Body of pancreas (tissue), 4 donors: ENCODE results near the gene CACNG5. TPM values are rescaled to one million over a fixed set of nuclear protein-coding genes. Genes with fewer than 3 reads are reported as not detected.

ENCODE experiments used
- ATAC-seq: fragments of 150-250 bp; one replicate; pipeline ENCODE4 v1.9.1; 2016
- DNase-seq, 4 donors: peaks; one replicate each; pipeline ENCODE4 v3.0.0-alpha.2; 2019
- H3K27ac ChIP-seq, 4 donors: fragments of 200-600 bp; sonication (generic); 1 replicate in 3 of 4; 2 replicates in 1 of 4; pipeline versions ENCODE4 v1.5.1 to v1.6.1; 2016 to 2019; ENCODE audit warnings: mild to moderate bottlenecking in 1 of 4, mixed read lengths in 1 of 4, moderate library complexity in 1 of 4
- H3K27me3 ChIP-seq, 2 donors: fragments of 200-600 bp; sonication (generic); one replicate each; pipeline ENCODE4 v1.6.0; 2016; ENCODE audit warnings: mild to moderate bottlenecking in 1 of 2
- H3K36me3 ChIP-seq, 2 donors: fragments of 200-600 bp; sonication (generic); replicated peaks in 1 of 2; 2 replicates each; pipeline ENCODE4 v1.5.1; 2016; ENCODE audit warnings: low read depth in 2 of 2; ENCODE audit not compliant: insufficient read depth in 1 of 2
- H3K4me1 ChIP-seq: fragments of 200-600 bp; sonication (generic); one replicate; pipeline ENCODE4 v1.6.0; 2016
- H3K4me3 ChIP-seq, 2 donors: fragments of 200-600 bp; sonication (generic); 1 replicate in 1 of 2; 2 replicates in 1 of 2; pipeline ENCODE4 v1.5.1; 2016 to 2019
- H3K9me3 ChIP-seq, 3 donors: fragments of 200-600 bp; sonication (generic); 1 replicate in 2 of 3; 2 replicates in 1 of 3; pipeline ENCODE4 v1.5.1; 2016
- POLR2A ChIP-seq, 3 donors: fragments of 450-650 bp; IDR thresholded peaks; one replicate each; pipeline ENCODE4 v1.6.1; 2016; ENCODE audit warnings: antibody characterized with exemption in 3 of 3, mild to moderate bottlenecking in 2 of 3
- WGBS, 2 donors: methylation state at CpG; one replicate each; pipeline ENCODE4 v1.1.5; 2017; 5-methylcytosine and 5-hydroxymethylcytosine counted together
- intact Hi-C: fragments of 100-400 bp; cut with DNase I; formaldehyde crosslinking; loops from one replicate; pipeline ENCODE4 v1.15.1; 2023
- total RNA-seq, 2 donors: library from RNA; depleted of rRNA; stranded (reverse); fragments of >200 nt; gene quantifications; one replicate each; pipeline ENCODE4 v1.1.0, GENCODE V29; 2016
- TF ChIP-seq, protein P1 (sequence below), 7 experiments: fragments of 450-650 bp in 4 of 7; fragments of 200-600 bp in 3 of 7; sonication (generic) in 3 of 7; IDR thresholded peaks; one replicate each; pipeline ENCODE4 v1.5.1; 2016 to 2019; ENCODE audit warnings: antibody characterized with exemption in 7 of 7

Gene CACNG5
- total RNA-seq, 2 donors from 2014 or later: 0.52 TPM; not detected in 1

- Histone ChIP-seq H3K27ac (no peak overlapping the region), H3K4me1 (no peaks in the 10 kb centered on the region), H3K27me3 (no peaks in the 10 kb centered on the region), H3K4me3 (no peak overlapping the region), H3K36me3 (no peaks in the 10 kb centered on the region), H3K9me3 (no peaks in the 10 kb centered on the region)
- TF ChIP-seq POLR2A (IDR thresholded peaks at IDR 0.05): no peak
- TF ChIP-seq, protein P1, sequence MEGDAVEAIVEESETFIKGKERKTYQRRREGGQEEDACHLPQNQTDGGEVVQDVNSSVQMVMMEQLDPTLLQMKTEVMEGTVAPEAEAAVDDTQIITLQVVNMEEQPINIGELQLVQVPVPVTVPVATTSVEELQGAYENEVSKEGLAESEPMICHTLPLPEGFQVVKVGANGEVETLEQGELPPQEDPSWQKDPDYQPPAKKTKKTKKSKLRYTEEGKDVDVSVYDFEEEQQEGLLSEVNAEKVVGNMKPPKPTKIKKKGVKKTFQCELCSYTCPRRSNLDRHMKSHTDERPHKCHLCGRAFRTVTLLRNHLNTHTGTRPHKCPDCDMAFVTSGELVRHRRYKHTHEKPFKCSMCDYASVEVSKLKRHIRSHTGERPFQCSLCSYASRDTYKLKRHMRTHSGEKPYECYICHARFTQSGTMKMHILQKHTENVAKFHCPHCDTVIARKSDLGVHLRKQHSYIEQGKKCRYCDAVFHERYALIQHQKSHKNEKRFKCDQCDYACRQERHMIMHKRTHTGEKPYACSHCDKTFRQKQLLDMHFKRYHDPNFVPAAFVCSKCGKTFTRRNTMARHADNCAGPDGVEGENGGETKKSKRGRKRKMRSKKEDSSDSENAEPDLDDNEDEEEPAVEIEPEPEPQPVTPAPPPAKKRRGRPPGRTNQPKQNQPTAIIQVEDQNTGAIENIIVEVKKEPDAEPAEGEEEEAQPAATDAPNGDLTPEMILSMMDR (IDR thresholded peaks at IDR 0.05): no peak
- WGBS, 2 donors: 59 to 63% methylated on average over 3 to 5 of the region's 5 CpGs
- DNase-seq: no peak
- intact Hi-C loops: no loop called here
- ATAC-seq: no peak
Observed at GRCh38 chr17:66814570-66814969, 20.3 kb upstream of the CACNG5 start.

GRCh38 chr17:66817750-66818149 lies 17.2 kb upstream of the CACNG5 start:
- H3K4me1 ChIP-seq: no peaks in the 10 kb centered on the region
- DNase-seq (no peak), ATAC-seq (no peak)
- TF ChIP-seq, protein P1 (IDR thresholded peaks at IDR 0.05): no peak
- no peak for TF ChIP-seq POLR2A (IDR thresholded peaks at IDR 0.05)
- intact Hi-C loops: no loop called here
- H3K4me3 ChIP-seq: no peak overlapping the region
- no peaks in the 10 kb centered on the region for H3K36me3 ChIP-seq
- no peak overlapping the region for H3K27ac ChIP-seq
- no peaks in the 10 kb centered on the region for H3K27me3 ChIP-seq
- H3K9me3 ChIP-seq: no peaks in the 10 kb centered on the region
- WGBS, 2 donors: 88 to 96% methylated on average over 1 of the region's 1 CpG

DNA sequence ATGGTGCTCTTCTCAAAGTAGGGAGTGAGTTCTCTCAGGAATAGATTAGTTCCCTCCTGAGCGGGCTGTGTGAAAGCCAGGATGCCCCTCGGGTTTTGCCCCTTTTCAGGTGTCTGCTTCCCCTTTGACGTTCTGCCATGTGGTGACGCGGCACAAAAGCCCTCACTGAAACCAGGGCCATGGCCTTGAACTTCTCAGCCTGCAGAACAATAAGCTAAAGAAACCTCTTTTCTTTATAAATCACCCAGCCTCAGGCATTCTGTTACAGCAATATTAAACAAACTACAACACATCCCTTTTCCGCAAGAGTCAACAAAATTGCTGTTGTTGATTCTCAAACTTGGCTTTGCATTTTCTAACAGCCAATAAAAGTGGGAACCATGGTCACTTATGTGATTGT lies 15.5 kb upstream of the CACNG5 start:
- H3K4me3 ChIP-seq: no peak overlapping the region
- no peaks in the 10 kb centered on the region for H3K4me1 ChIP-seq
- no peak for ATAC-seq
- no peaks in the 10 kb centered on the region for H3K9me3 ChIP-seq
- DNase-seq: no peak
- no peaks in the 10 kb centered on the region for H3K27me3 ChIP-seq
- H3K27ac ChIP-seq: no peak overlapping the region
- 77% methylated on average over 6 of the region's 6 CpGs for WGBS, 2 donors
- H3K36me3 ChIP-seq: no peaks in the 10 kb centered on the region
- intact Hi-C loops: no loop called here
- TF ChIP-seq, protein P1 (IDR thresholded peaks at IDR 0.05): no peak
- no peak for TF ChIP-seq POLR2A (IDR thresholded peaks at IDR 0.05)

DNA sequence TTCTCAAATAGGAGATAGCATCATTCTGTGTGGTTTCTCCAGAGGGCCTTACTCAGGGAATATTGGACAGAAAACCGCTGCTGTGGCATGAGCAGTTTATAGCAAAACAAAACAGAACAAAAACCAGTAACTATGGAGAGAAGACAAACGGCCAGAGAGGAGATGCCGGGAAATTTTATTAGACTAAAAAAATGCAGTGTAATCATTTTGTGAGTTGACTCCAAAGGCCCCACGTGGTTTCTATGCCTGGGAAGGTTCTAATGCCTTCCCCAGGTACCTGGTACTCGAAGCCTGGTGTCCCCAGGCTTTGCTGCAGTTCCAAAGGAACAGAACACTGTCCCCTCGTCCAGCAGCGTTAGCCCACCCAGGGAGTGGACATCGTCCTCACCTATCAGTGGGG lies 12.9 kb upstream of the CACNG5 start:
- H3K36me3 ChIP-seq: no peaks in the 10 kb centered on the region
- no peak overlapping the region for H3K4me3 ChIP-seq
- no peaks in the 10 kb centered on the region for H3K27me3 ChIP-seq
- TF ChIP-seq, protein P1 (IDR thresholded peaks at IDR 0.05): no peak
- no peak for TF ChIP-seq POLR2A (IDR thresholded peaks at IDR 0.05)
- DNase-seq: no peak
- H3K9me3 ChIP-seq: no peaks in the 10 kb centered on the region
- no peak overlapping the region for H3K27ac ChIP-seq
- no peak for ATAC-seq
- no peaks in the 10 kb centered on the region for H3K4me1 ChIP-seq
- intact Hi-C loops: no loop called here
- WGBS, 2 donors: 68 to 82% methylated on average over 8 of the region's 8 CpGs

GRCh38 chr17:66826856-66827255 lies 8.1 kb upstream of the CACNG5 start:
- no peak for ATAC-seq

More at GRCh38 chr17:66826856-66827255, 8.1 kb upstream of the CACNG5 start:
- 79 to 80% methylated on average over 6 of the region's 6 CpGs for WGBS, 2 donors
- no peaks in the 10 kb centered on the region for H3K27me3 ChIP-seq
- DNase-seq: no peak
- no peaks in the 10 kb centered on the region for H3K36me3 ChIP-seq
- no peak overlapping the region for H3K27ac ChIP-seq
- peaks cover 4% of the 10 kb centered on the region for H3K4me1 ChIP-seq
- no peak for TF ChIP-seq POLR2A (IDR thresholded peaks at IDR 0.05)
- TF ChIP-seq, protein P1 (IDR thresholded peaks at IDR 0.05): no peak
- H3K9me3 ChIP-seq: no peaks in the 10 kb centered on the region
- no peak overlapping the region for H3K4me3 ChIP-seq
- intact Hi-C loops: no loop called here
